ENCODE results near the gene LHFPL3. TPM values are rescaled to one million over a fixed set of nuclear protein-coding genes. Genes with fewer than 3 reads are reported as not detected.
A peak's percentile ranks its signal among the peaks of the same experiment; 100 is the strongest.

The LHFPL3 gene
- total RNA-seq, 1 donor from 2014 or later = not detected

GRCh38 chr7:104894314-104894713 lies 565.9 kb downstream of the LHFPL3 start:
- H3K9me3 Mint-ChIP-seq (ENCODE audit: low read depth) = no peaks in the 10 kb centered on the region
- no peak for TF ChIP-seq CTCF (IDR thresholded peaks at IDR 0.05; ENCODE audit: unreplicated experiment)
- H3K4me1 Mint-ChIP-seq (ENCODE audit: low read depth) = peaks cover 4% of the 10 kb centered on the region
- no peak overlapping the region for H3K4me3 Mint-ChIP-seq (ENCODE audit: low read depth)
- no peak for DNase-seq (ENCODE audit: low spot score, unreplicated experiment)
- no peak overlapping the region for H3K27ac Mint-ChIP-seq
- H3K27me3 Mint-ChIP-seq = no peaks in the 10 kb centered on the region
- peaks cover 13% of the 10 kb centered on the region for H3K36me3 Mint-ChIP-seq (ENCODE audit: insufficient read depth)

GRCh38 chr7:104894726-104895521 lies 566.5 kb downstream of the LHFPL3 start:
- Mint-ChIP-seq H3K4me1 (ENCODE audit: low read depth) (peaks cover 5% of the 10 kb centered on the region), H3K27ac (peak overlapping the region; percentile 67), H3K36me3 (ENCODE audit: insufficient read depth) (peaks cover 14% of the 10 kb centered on the region), H3K27me3 (no peaks in the 10 kb centered on the region), H3K4me3 (ENCODE audit: low read depth) (no peak overlapping the region), H3K9me3 (ENCODE audit: low read depth) (no peaks in the 10 kb centered on the region)
- DNase-seq (ENCODE audit: low spot score, unreplicated experiment) = no peak
- TF ChIP-seq CTCF (IDR thresholded peaks at IDR 0.05; ENCODE audit: unreplicated experiment) = no peak

GRCh38 chr7:104895522-104896236 lies 567.3 kb downstream of the LHFPL3 start:
- no peaks in the 10 kb centered on the region for H3K27me3 Mint-ChIP-seq
- H3K4me1 Mint-ChIP-seq (ENCODE audit: low read depth) = peaks cover 6% of the 10 kb centered on the region
- DNase-seq (ENCODE audit: low spot score, unreplicated experiment) = no peak
- H3K4me3 Mint-ChIP-seq (ENCODE audit: low read depth) = no peak overlapping the region
- no peak for TF ChIP-seq CTCF (IDR thresholded peaks at IDR 0.05; ENCODE audit: unreplicated experiment)
- H3K27ac Mint-ChIP-seq = peak overlapping the region; percentile 67
- H3K36me3 Mint-ChIP-seq (ENCODE audit: insufficient read depth) = peaks cover 12% of the 10 kb centered on the region
- no peaks in the 10 kb centered on the region for H3K9me3 Mint-ChIP-seq (ENCODE audit: low read depth)

- DNase-seq (ENCODE audit: low spot score, unreplicated experiment) = no peak
- Mint-ChIP-seq H3K36me3 (ENCODE audit: insufficient read depth) (peaks cover 23% of the 10 kb centered on the region), H3K4me3 (ENCODE audit: low read depth) (no peak overlapping the region), H3K9me3 (ENCODE audit: low read depth) (no peaks in the 10 kb centered on the region), H3K27me3 (no peaks in the 10 kb centered on the region), H3K27ac (no peak overlapping the region), H3K4me1 (ENCODE audit: low read depth) (peaks cover 12% of the 10 kb centered on the region)
- no peak for TF ChIP-seq CTCF (IDR thresholded peaks at IDR 0.05; ENCODE audit: unreplicated experiment)
These were observed 570.0 kb downstream of the LHFPL3 start for GRCh38 chr7:104898434-104898833.

- Mint-ChIP-seq H3K27ac (peak overlapping the region; percentile 85), H3K27me3 (no peaks in the 10 kb centered on the region), H3K9me3 (ENCODE audit: low read depth) (no peaks in the 10 kb centered on the region), H3K4me3 (ENCODE audit: low read depth) (no peak overlapping the region), H3K36me3 (ENCODE audit: insufficient read depth) (peaks cover 24% of the 10 kb centered on the region), H3K4me1 (ENCODE audit: low read depth) (peaks cover 10% of the 10 kb centered on the region)
- DNase-seq (ENCODE audit: low spot score, unreplicated experiment) = no peak
- TF ChIP-seq CTCF (IDR thresholded peaks at IDR 0.05; ENCODE audit: unreplicated experiment) = no peak
These were observed 572.3 kb downstream of the LHFPL3 start for GRCh38 chr7:104900525-104901239.
